LNCAP (cell line): ENCODE results near the gene KIF3C.
A peak's percentile ranks its signal among the peaks of the same experiment; 100 is the strongest.

Source experiments
- CTCF ChIP-seq: fragments of 450-650 bp; IDR thresholded peaks from 2 replicates; pipeline ENCODE4 v1.5.1; 2017; ENCODE audit warnings: mild to moderate bottlenecking

The KIF3C gene

GRCh38 chr2:25980076-25980887 lies 2.0 kb downstream of the KIF3C start:
- TF ChIP-seq CTCF = no peak

GRCh38 chr2:25979001-25979400 lies 3.3 kb downstream of the KIF3C start:
- TF ChIP-seq CTCF = no peak

GRCh38 chr2:25977768-25978167 lies 4.5 kb downstream of the KIF3C start:
- TF ChIP-seq CTCF = no peak

GRCh38 chr2:25976983-25977741 lies 5.1 kb downstream of the KIF3C start:
- TF ChIP-seq CTCF = no peak

GRCh38 chr2:25972049-25972823 lies 10.1 kb downstream of the KIF3C start:
- TF ChIP-seq CTCF = no peak

- no peak for TF ChIP-seq CTCF
These were observed 10.7 kb downstream of the KIF3C start for GRCh38 chr2:25971596-25971995.

GRCh38 chr2:25966531-25967270 lies 15.6 kb downstream of the KIF3C start:
- TF ChIP-seq CTCF = peak; percentile 57
